Progenitor cell of endocrine pancreas (in vitro differentiated cells): Measurements from ENCODE around the gene KLK5. TPM values are rescaled to one million over a fixed set of nuclear protein-coding genes. Genes with fewer than 3 reads are reported as not detected.

Experiments
- DNase-seq: peaks from one replicate; pipeline ENCODE4 v3.0.0; 2021; ENCODE audit warnings: low spot score; ENCODE audit not compliant: unreplicated experiment
- H3K27ac Mint-ChIP-seq: 2 replicates; pipeline ENCODE4 v1.8.0; 2021; ENCODE audit warnings: mild to moderate bottlenecking, moderate library complexity, mixed read lengths
- H3K27me3 Mint-ChIP-seq: 2 replicates; pipeline ENCODE4 v1.8.0; 2021; ENCODE audit warnings: mixed read lengths
- H3K36me3 Mint-ChIP-seq: 2 replicates; pipeline ENCODE4 v1.8.0; 2022; ENCODE audit warnings: mixed read lengths; ENCODE audit not compliant: insufficient read depth
- H3K4me1 Mint-ChIP-seq: 2 replicates; pipeline ENCODE4 v1.8.0; 2021; ENCODE audit warnings: low read depth, mixed read lengths
- H3K4me3 Mint-ChIP-seq: 2 replicates; pipeline ENCODE4 v1.8.0; 2021; ENCODE audit warnings: low read depth, mild to moderate bottlenecking, moderate library complexity, mixed read lengths
- H3K9me3 Mint-ChIP-seq: 2 replicates; pipeline ENCODE4 v1.8.0; 2021; ENCODE audit warnings: low read depth, mixed read lengths
- total RNA-seq: library from RNA; stranded (reverse); gene quantifications from 2 replicates; pipeline ENCODE4 v1.2.1, GENCODE V29; 2021
- TF ChIP-seq, protein P1 (sequence below): fragments of 200-600 bp; sonication (generic); IDR thresholded peaks from one replicate; pipeline ENCODE4 v1.5.0; 2021; ENCODE audit warnings: antibody characterized with exemption, mild to moderate bottlenecking; ENCODE audit not compliant: unreplicated experiment

The KLK5 gene
- total RNA-seq, 1 donor from 2014 or later, result not detected

DNA sequence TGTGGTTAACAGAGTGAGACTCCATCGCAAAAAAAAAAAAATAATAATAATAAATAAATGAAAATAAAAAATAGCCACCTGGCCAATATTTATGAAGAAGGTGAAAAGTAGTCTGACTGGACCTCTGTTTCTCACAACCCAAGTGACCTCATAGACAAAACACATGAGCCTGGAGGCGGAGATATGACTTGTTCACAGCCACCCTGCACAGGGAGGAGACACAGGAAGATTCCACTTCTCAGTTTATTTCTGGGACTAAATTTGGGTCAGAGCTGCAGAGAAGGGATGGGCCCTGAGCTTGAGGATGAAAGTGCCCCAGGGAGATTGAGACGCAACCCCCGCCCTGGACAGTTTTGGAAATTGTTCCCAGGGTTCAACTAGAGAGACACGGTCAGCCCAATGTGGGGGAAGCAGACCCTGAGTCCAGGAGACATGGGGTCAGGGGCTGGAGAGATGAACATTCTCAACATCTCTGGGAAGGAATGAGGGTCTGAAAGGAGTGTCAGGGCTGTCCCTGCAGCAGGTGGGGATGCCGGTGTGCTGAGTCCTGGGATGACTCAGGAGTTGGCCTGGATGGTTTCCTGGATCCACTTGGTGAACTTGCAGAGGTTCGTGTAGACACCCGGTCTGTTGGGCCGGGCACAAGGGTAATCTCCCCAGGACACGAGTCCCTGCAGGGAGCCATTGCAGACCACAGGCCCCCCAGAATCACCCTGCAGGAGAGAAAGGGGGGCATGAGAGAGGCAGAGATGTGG lies 9.6 kb downstream of the KLK5 start:
- no peak overlapping the region for H3K4me3 Mint-ChIP-seq
- DNase-seq, result no peak
- no peaks in the 10 kb centered on the region for H3K4me1 Mint-ChIP-seq
- no peaks in the 10 kb centered on the region for H3K9me3 Mint-ChIP-seq
- TF ChIP-seq, protein P1, sequence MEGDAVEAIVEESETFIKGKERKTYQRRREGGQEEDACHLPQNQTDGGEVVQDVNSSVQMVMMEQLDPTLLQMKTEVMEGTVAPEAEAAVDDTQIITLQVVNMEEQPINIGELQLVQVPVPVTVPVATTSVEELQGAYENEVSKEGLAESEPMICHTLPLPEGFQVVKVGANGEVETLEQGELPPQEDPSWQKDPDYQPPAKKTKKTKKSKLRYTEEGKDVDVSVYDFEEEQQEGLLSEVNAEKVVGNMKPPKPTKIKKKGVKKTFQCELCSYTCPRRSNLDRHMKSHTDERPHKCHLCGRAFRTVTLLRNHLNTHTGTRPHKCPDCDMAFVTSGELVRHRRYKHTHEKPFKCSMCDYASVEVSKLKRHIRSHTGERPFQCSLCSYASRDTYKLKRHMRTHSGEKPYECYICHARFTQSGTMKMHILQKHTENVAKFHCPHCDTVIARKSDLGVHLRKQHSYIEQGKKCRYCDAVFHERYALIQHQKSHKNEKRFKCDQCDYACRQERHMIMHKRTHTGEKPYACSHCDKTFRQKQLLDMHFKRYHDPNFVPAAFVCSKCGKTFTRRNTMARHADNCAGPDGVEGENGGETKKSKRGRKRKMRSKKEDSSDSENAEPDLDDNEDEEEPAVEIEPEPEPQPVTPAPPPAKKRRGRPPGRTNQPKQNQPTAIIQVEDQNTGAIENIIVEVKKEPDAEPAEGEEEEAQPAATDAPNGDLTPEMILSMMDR, result no peak
- no peaks in the 10 kb centered on the region for H3K36me3 Mint-ChIP-seq
- peaks cover 50% of the 10 kb centered on the region for H3K27me3 Mint-ChIP-seq
- no peak overlapping the region for H3K27ac Mint-ChIP-seq

DNA sequence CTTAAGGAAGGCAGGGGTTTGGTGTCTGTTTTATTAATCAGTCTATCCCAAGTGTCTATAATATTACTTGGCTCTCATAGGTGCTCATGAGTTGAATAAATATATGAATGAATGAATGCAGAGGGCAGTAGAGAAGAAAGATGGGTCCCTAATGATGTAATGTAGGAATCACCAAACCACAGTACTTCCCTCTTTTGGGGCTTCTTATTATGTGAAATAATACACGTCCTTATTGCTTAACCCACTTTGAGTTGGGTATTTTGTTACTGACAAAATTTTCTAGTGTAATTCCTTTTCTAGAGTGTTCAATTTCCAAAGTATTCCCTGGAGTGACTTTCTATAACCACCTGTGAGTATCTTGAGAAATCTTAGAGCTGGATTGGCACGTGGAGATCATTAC lies 13.2 kb downstream of the KLK5 start:
- H3K27me3 Mint-ChIP-seq, result peaks cover 47% of the 10 kb centered on the region

DNA sequence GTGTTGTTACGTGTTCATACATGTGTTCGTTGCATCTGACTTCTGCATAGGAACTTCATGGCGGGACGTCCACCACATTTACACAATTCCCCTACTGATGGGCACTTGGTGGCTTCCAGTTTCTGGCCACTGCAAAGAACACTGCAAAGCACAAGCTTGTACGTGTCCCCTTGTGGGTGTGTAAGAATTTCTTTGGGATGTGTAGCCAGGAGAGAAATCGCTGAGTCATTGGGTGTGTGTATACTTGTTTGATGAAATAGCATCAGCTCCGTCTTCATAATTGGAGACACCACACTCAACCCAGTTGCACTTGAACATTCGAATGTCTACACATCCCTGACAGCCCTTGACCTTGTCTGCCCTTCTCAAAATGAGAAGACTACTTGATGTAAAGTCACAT lies 19.2 kb downstream of the KLK5 start:
- Mint-ChIP-seq H3K4me1 (no peaks in the 10 kb centered on the region), H3K9me3 (no peaks in the 10 kb centered on the region), H3K27ac (no peak overlapping the region), H3K4me3 (no peak overlapping the region), H3K36me3 (no peaks in the 10 kb centered on the region), H3K27me3 (peaks cover 46% of the 10 kb centered on the region)
- TF ChIP-seq, protein P1, result no peak
- DNase-seq, result no peak

More for the DNA sequence above, 13.2 kb downstream of the KLK5 start:
- Mint-ChIP-seq H3K9me3 (no peaks in the 10 kb centered on the region), H3K36me3 (no peaks in the 10 kb centered on the region), H3K4me1 (no peaks in the 10 kb centered on the region), H3K27ac (no peak overlapping the region), H3K4me3 (no peak overlapping the region)
- TF ChIP-seq, protein P1, result no peak
- DNase-seq, result no peak

DNA sequence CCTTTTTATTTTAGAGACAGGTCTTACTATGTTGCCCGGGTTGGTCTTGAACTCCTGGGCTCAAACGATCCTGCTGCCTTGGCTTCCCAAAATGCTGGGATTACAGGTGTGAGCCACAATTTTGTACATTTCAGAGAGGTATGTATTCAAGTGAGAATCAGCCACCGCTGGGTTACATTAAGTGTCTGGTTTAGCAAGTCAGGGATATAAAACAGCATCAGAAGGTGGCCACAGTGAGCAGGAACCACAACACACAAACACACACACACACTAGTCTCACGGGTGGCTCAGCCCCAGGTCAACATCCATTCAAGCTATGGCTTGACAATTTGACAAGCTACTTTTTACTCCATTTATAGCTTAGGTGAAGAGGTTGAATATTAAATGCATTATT lies 20.2 kb downstream of the KLK5 start:
- Mint-ChIP-seq H3K36me3 (no peaks in the 10 kb centered on the region), H3K27ac (no peak overlapping the region), H3K4me1 (no peaks in the 10 kb centered on the region), H3K27me3 (peaks cover 51% of the 10 kb centered on the region), H3K9me3 (no peaks in the 10 kb centered on the region), H3K4me3 (no peak overlapping the region)
- no peak for DNase-seq
- TF ChIP-seq, protein P1, result no peak

DNA sequence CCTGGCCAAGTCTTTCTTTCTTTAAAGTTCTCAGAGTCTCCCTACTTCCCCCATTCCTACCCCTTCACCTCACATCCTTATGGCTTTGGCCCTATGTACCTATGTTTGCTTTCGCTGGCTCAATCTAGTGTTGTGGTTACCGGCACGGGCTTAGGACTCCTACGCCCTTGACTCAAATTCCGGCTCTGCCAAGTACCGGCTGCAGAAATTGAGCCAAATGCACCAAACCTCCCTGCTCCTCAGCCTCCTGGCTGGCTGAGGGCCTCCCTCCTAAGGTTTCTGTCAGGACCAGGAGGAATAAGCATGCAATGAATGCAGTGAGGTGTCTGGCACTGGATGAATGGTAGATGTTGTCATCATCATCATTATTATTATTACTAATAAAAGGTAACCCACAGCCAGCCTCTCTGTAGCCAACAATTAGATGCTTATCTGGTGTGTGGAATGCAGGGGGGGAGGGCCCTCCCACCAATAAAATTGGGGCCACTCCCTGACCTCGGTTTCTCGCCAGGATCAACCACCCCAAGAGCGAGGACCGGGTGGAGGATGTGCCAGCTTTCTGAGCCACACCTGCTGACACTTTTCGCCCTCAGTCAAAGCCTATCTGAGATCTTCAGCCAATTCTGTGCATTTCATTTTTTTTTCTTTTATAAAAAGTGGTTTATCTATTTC lies 20.7 kb downstream of the KLK5 start:
- H3K27me3 Mint-ChIP-seq, result peaks cover 52% of the 10 kb centered on the region
- H3K27ac Mint-ChIP-seq, result no peak overlapping the region
- no peaks in the 10 kb centered on the region for H3K9me3 Mint-ChIP-seq
- TF ChIP-seq, protein P1, result no peak
- H3K36me3 Mint-ChIP-seq, result no peaks in the 10 kb centered on the region
- no peaks in the 10 kb centered on the region for H3K4me1 Mint-ChIP-seq
- no peak overlapping the region for H3K4me3 Mint-ChIP-seq
- no peak for DNase-seq
